ENCODE data around the gene FRS2. TPM values are rescaled to one million over a fixed set of nuclear protein-coding genes. Genes with fewer than 3 reads are reported as not detected.

Gene FRS2
- total RNA-seq, 4 donors from 2014 or later = 22.6 to 42.0 (median 29.2) TPM

DNA sequence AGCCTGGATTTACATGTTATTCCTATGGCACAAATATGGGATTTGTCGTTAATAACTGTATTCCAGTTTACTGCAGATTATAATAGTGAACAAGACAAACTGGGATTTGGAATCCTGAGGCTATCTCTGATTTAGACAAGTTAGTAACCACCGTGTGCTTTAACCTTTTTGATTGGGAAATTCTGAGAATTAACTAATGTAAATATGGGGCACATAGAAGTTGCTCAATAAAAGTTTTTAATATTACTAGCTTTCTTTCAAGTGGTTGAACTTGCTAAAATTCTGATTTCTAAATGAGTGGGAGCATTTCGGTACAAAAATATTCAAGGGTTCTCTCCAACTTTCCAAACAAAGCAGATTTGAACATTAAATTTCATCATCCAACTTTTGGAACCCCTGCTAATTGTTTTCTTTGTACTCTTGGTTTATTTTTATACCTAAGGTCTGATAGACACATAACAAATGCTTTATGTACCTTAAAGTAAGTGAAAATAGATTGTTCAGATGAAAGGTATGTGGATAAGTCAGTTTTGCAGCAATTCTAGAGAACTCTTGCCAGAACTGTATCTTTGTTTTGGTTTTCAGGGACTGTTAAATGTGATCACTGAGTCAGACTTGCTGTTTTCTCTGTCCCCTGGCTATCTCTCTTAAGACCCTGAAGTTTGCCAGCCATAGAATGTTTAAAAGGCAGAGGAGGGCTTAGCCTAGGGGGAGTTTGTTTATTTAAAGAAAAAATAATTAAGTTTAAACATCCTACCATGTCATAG is 57.5 kb downstream of the FRS2 start:
- Histone ChIP-seq H3K9me3 (no peaks in the 10 kb centered on the region), H3K4me3 (no peak overlapping the region), H3K4me1 (peaks cover 3 to 24% (median 4%) of the 10 kb centered on the region in 3 donors), H3K27ac (peak overlapping the region in 3 of 4 donors; percentile 9 to 56 (median 29)), H3K27me3 (no peaks in the 10 kb centered on the region), H3K36me3 (peaks cover 0 to 20% (median 0%) of the 10 kb centered on the region in 3 donors)
- no peak for DNase-seq
- no peak for TF ChIP-seq POLR2A (IDR thresholded peaks at IDR 0.05)
- TF ChIP-seq, protein P1, sequence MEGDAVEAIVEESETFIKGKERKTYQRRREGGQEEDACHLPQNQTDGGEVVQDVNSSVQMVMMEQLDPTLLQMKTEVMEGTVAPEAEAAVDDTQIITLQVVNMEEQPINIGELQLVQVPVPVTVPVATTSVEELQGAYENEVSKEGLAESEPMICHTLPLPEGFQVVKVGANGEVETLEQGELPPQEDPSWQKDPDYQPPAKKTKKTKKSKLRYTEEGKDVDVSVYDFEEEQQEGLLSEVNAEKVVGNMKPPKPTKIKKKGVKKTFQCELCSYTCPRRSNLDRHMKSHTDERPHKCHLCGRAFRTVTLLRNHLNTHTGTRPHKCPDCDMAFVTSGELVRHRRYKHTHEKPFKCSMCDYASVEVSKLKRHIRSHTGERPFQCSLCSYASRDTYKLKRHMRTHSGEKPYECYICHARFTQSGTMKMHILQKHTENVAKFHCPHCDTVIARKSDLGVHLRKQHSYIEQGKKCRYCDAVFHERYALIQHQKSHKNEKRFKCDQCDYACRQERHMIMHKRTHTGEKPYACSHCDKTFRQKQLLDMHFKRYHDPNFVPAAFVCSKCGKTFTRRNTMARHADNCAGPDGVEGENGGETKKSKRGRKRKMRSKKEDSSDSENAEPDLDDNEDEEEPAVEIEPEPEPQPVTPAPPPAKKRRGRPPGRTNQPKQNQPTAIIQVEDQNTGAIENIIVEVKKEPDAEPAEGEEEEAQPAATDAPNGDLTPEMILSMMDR (IDR thresholded peaks at IDR 0.05) = no peak
- intact Hi-C loops (cut with DNase I) = no loop called here
- 37 to 38% methylated on average over 3 of the region's 3 CpGs for WGBS, 2 donors

DNA sequence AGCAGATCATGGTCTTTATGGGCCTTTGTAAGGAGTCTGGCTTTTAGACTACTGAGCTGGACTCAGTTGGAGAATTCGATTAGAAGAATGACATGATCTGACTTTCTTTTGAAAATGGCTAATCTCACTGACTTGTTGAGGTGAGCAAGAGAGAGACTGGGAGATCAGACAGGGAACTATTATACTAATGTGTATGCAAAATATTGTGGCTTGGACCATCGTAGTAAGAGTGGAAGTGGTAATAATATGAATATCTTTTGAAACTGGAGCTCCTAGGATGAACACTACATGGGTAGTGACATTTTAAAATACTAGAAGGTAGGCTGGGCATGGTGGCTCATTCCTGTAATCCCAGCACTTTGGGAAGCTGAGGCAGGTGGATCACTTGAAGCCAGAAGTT is 58.8 kb downstream of the FRS2 start:
- Histone ChIP-seq H3K4me1 (peaks cover 3 to 28% (median 7%) of the 10 kb centered on the region in 3 donors), H3K9me3 (no peaks in the 10 kb centered on the region), H3K36me3 (peaks cover 0 to 32% (median 0%) of the 10 kb centered on the region in 3 donors), H3K4me3 (no peak overlapping the region), H3K27me3 (no peaks in the 10 kb centered on the region), H3K27ac (peak overlapping the region in 2 of 4 donors; percentile 56 to 59)
- TF ChIP-seq, protein P1 (IDR thresholded peaks at IDR 0.05) = no peak
- no peak for TF ChIP-seq POLR2A (IDR thresholded peaks at IDR 0.05)
- no peak for DNase-seq
- intact Hi-C loops (cut with DNase I) = no loop called here
- 66 to 72% methylated on average over 2 of the region's 2 CpGs for WGBS, 2 donors

DNA sequence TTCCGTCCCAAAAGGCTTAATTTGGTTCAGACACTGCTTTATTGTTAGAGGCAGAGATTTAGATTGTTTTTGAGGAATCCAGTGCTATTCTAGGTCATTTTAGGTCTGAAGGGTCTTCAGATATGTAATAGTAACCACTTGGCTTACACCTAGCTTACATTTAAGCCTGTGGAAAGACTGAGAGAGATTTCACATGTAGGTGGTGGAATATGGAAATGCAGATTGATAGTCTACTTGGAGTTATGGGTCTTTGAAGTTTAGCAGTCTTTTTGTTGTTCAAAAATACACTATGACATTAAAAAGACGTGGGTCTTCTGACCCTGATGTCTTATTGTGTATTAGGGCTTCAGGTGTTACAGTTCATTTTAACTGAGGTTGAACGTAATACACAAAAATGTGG is 63.7 kb downstream of the FRS2 start:
- peak overlapping the region in 3 of 4 donors; percentile 43 to 70 (median 56) for H3K27ac ChIP-seq
- intact Hi-C loops (cut with DNase I) = no loop called here

DNA sequence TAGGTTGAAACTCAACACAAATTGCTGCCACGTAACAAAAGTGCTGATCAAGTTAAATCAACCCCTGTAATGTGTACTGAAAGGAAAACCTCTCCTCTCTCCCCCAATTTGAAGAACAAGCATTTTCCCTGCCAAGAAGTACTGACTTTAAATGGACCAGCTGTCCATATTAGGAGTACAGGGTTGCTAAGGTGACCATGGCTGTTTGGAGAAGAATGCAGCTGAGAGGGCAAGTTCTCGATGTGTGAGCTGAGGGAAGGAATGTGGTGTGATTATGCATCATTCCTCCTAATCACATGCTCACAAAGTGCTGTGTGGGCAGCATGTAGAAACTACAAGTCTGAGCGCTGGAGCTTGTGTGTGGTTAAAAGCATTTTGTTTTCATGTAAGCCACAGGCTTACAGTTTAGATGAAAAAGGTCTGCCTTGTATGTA is 64.2 kb downstream of the FRS2 start:
- no peaks in the 10 kb centered on the region for H3K9me3 ChIP-seq
- TF ChIP-seq, protein P1 (IDR thresholded peaks at IDR 0.05) = no peak
- no peak for TF ChIP-seq POLR2A (IDR thresholded peaks at IDR 0.05)
- H3K4me3 ChIP-seq = peak overlapping the region in 1 of 4 donors; percentile 15
- DNase-seq = peak; percentile 9
- peaks cover 0 to 13% (median 6%) of the 10 kb centered on the region in 3 donors for H3K4me1 ChIP-seq
- intact Hi-C loops (cut with DNase I) = no loop called here
- H3K27ac ChIP-seq = peak overlapping the region in 3 of 4 donors; percentile 43 to 70 (median 56)
- 18 to 20% methylated on average over 3 of the region's 3 CpGs for whole genome bisulfite sequencing, 2 donors
- no peaks in the 10 kb centered on the region for H3K27me3 ChIP-seq
- H3K36me3 ChIP-seq = peaks cover 0 to 32% (median 0%) of the 10 kb centered on the region in 3 donors

More for the DNA sequence above, 63.7 kb downstream of the FRS2 start:
- Histone ChIP-seq H3K4me3 (no peak overlapping the region), H3K9me3 (no peaks in the 10 kb centered on the region), H3K4me1 (peaks cover 0 to 14% (median 9%) of the 10 kb centered on the region in 3 donors), H3K27me3 (no peaks in the 10 kb centered on the region), H3K36me3 (peaks cover 0 to 32% (median 0%) of the 10 kb centered on the region in 3 donors)
- TF ChIP-seq, protein P1 (IDR thresholded peaks at IDR 0.05) = no peak
- no peak for TF ChIP-seq POLR2A (IDR thresholded peaks at IDR 0.05)
- WGBS, 2 donors = 73 to 76% methylated on average over 3 of the region's 3 CpGs
- DNase-seq = no peak

DNA sequence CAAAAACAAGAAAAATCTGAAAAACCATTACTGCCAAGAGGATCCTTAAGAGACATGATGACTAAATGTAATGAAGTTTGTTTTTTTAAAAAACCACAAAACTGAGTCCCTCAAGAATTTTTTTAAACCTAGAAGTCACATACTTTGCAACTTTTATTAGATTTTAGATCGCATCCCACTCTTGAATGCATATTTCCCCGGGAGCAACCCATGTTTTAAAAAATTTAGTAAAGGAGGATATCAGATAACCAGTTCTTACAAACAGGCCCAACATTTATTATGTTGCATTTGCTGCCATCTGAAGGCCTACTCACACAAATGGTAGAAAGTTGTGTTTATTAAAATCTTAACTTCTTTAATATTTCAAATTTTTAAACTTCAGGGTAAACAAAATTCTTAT is 70.8 kb downstream of the FRS2 start:
- Histone ChIP-seq H3K27ac (no peak overlapping the region), H3K36me3 (peaks cover 0 to 12% (median 0%) of the 10 kb centered on the region in 3 donors), H3K9me3 (peaks cover 0 to 13% (median 4%) of the 10 kb centered on the region in 3 donors), H3K4me1 (no peaks in the 10 kb centered on the region), H3K27me3 (no peaks in the 10 kb centered on the region), H3K4me3 (no peak overlapping the region)
- WGBS, 2 donors = 75 to 78% methylated on average over 2 of the region's 2 CpGs
- TF ChIP-seq POLR2A (IDR thresholded peaks at IDR 0.05) = no peak
- TF ChIP-seq, protein P1 (IDR thresholded peaks at IDR 0.05) = no peak
- DNase-seq = no peak
- intact Hi-C loops (cut with DNase I) = no loop called here

All from esophagus squamous epithelium (tissue), 5 donors.